Naive thymus-derived CD4-positive, alpha-beta T cell (primary cell): ENCODE results near the gene EMP3. TPM values are rescaled to one million over a fixed set of nuclear protein-coding genes. Genes with fewer than 3 reads are reported as not detected.
"Not testable (repeated sequence)": the region's sequence is repeated elsewhere in the genome, so short reads cannot be mapped to it uniquely, and the experiment has no call there.

Source experiments
- ATAC-seq: fragments of 150-1000 bp; cut with Tn5 transposase; 2 replicates; pipeline ENCODE4 v1.10.0; 2021; ENCODE audit warnings: mild to moderate bottlenecking, moderate library complexity
- CTCF ChIA-PET: fragments of 350-600 bp; sonication (Branson Sonifier 250); formaldehyde crosslinking; loops from one replicate; lab custom pipeline; 2021; ENCODE audit warnings: antibody characterized with exemption; lab: Charles Lee
- POLR2A ChIA-PET: fragments of 350-600 bp; sonication (Branson Sonifier 250); formaldehyde crosslinking; loops from one replicate; lab custom pipeline; 2021; ENCODE audit warnings: antibody characterized with exemption, inconsistent platforms; lab: Charles Lee
- DNase-seq, 9 donors: peaks; one replicate each; pipeline versions ENCODE4 v3.0.0 to v3.0.0-alpha.2; 2020 to 2022; ENCODE audit warnings: mixed read lengths in 1 of 9
- H3K27ac ChIP-seq: one replicate; pipeline ENCODE4 v1.7.0; 2013; ENCODE audit warnings: mild to moderate bottlenecking, low read depth, low read length, moderate library complexity
- H3K27me3 ChIP-seq, 2 donors: one replicate each; pipeline ENCODE4 v1.7.0; 2013; ENCODE audit warnings: low read length in 2 of 2, mild to moderate bottlenecking in 2 of 2, moderate library complexity in 2 of 2; ENCODE audit not compliant: control insufficient read depth in 2 of 2, insufficient read depth in 2 of 2
- H3K36me3 ChIP-seq, 3 experiments: 1 replicate in 2 of 3; 2 replicates in 1 of 3; pipeline ENCODE4 v1.7.0; 2013; ENCODE audit warnings: low read length in 3 of 3, mild to moderate bottlenecking in 3 of 3, moderate library complexity in 1 of 3; ENCODE audit not compliant: insufficient read depth in 3 of 3, control insufficient read depth in 2 of 3
- H3K4me1 ChIP-seq, 2 donors: one replicate each; pipeline ENCODE4 v1.7.0; 2013; ENCODE audit warnings: low read length in 2 of 2, mild to moderate bottlenecking in 2 of 2, moderate library complexity in 1 of 2; ENCODE audit not compliant: control insufficient read depth in 2 of 2, insufficient read depth in 2 of 2
- H3K4me3 ChIP-seq: 2 replicates; pipeline ENCODE4 v1.7.0; 2013; ENCODE audit warnings: mild to moderate bottlenecking, low read length
- H3K9me3 ChIP-seq, 3 experiments: 1 replicate in 2 of 3; 2 replicates in 1 of 3; pipeline ENCODE4 v1.7.0; 2013; ENCODE audit warnings: low read length in 3 of 3; ENCODE audit not compliant: control insufficient read depth in 2 of 3
- H3K27ac Mint-ChIP-seq, 9 donors: one replicate each; pipeline ENCODE4 v1.8.0; 2020 to 2022; ENCODE audit warnings: mixed read lengths in 9 of 9, mild to moderate bottlenecking in 8 of 9, moderate library complexity in 5 of 9, inconsistent platforms in 2 of 9
- H3K27me3 Mint-ChIP-seq, 5 donors: one replicate each; pipeline ENCODE4 v1.8.0; 2021 to 2022; ENCODE audit warnings: mixed read lengths in 5 of 5, mild to moderate bottlenecking in 1 of 5
- H3K36me3 Mint-ChIP-seq, 5 donors: one replicate each; pipeline ENCODE4 v1.8.0; 2020 to 2022; ENCODE audit warnings: mixed read lengths in 5 of 5, mild to moderate bottlenecking in 3 of 5, inconsistent platforms in 1 of 5
- H3K4me1 Mint-ChIP-seq, 7 donors: one replicate each; pipeline ENCODE4 v1.8.0; 2020 to 2022; ENCODE audit warnings: mixed read lengths in 7 of 7, mild to moderate bottlenecking in 3 of 7, inconsistent platforms in 1 of 7
- H3K4me3 Mint-ChIP-seq, 10 donors: one replicate each; pipeline ENCODE4 v1.8.0; 2020 to 2022; ENCODE audit warnings: mild to moderate bottlenecking in 10 of 10, mixed read lengths in 10 of 10, moderate library complexity in 6 of 10, inconsistent platforms in 2 of 10
- H3K9me3 Mint-ChIP-seq, 11 donors: one replicate each; pipeline ENCODE4 v1.8.0; 2020 to 2022; ENCODE audit warnings: mixed read lengths in 11 of 11, mild to moderate bottlenecking in 4 of 11, inconsistent platforms in 1 of 11, moderate library complexity in 1 of 11
- intact Hi-C, 2 donors: fragments of 100-400 bp; cut with micrococcal nuclease; formaldehyde crosslinking; loops; one replicate each; pipeline ENCODE4 v1.15.1; 2023
- polyA plus RNA-seq, 2 donors: library from polyadenylated mRNA; unstranded; fragments of 300-500 nt; fragmentation: Illumina TruSeq; gene quantifications; one replicate each; pipeline ENCODE4 v1.2.3, GENCODE V29; 2021
- total RNA-seq, 6 experiments: library from RNA in 5 of 6; stranded (reverse) in 5 of 6; gene quantifications; 1 replicate in 5 of 6; 2 replicates in 1 of 6; pipeline ENCODE4 v1.2.3 and lab custom pipeline; 2021 to 2026

The EMP3 gene
- total and polyA plus RNA-seq, 7 experiments from 2014 or later: 183 to 711 (median 386) TPM

DNA sequence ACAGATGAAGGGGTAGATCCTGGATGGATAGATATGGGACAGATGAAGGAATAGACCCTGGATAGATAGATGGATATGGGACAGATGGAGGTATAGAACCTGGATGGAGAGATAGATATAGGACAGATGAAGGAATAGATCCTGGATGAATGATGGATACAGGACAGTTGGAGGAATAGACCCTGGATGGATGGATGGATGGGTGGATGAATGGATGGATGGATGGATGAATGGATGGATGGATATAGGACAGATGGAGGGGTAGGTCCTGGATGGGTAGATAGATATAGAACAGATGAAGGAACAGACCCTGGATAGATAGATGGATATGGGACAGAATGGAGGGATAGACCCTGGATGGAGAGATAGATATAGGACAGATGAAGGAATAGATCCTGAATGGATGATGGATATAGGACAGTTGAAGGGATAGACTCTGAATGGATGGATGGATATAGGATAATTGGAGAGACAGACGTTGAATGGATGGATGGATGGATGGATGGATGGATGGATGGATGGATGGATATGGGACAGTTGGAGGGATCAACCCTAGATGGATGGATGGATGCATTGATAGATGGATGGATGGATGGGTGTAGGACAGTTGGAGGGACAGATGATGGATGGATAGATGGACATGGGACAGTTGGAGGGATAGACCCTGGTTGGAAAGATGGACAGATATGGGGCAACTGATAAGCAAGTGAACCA is 23.3 kb upstream of the EMP3 start:
- ATAC-seq: no peak
- CTCF ChIA-PET: interaction anchor here (0.6 kb wide), 1 partner anchor 9 kb away, joined by 3 read pairs; no protein-coding TSS in a partner anchor
- no peak for DNase-seq
- H3K9me3 Mint-ChIP-seq: no peaks in the 10 kb centered on the region
- H3K36me3 Mint-ChIP-seq: peaks cover 0 to 4% (median 0%) of the 10 kb centered on the region in 5 donors
- H3K36me3 ChIP-seq: no peaks in the 10 kb centered on the region
- H3K4me1 ChIP-seq: no peaks in the 10 kb centered on the region
- H3K27me3 ChIP-seq: no peaks in the 10 kb centered on the region
- intact Hi-C loops: no loop called here
- no peak overlapping the region for H3K4me3 ChIP-seq
- no peak overlapping the region for H3K4me3 Mint-ChIP-seq
- H3K27ac Mint-ChIP-seq: no peak overlapping the region
- POLR2A ChIA-PET: no interaction called here
- H3K9me3 ChIP-seq: no peaks in the 10 kb centered on the region
- no peaks in the 10 kb centered on the region for H3K4me1 Mint-ChIP-seq
- no peak overlapping the region for H3K27ac ChIP-seq
- H3K27me3 Mint-ChIP-seq: no peaks in the 10 kb centered on the region

DNA sequence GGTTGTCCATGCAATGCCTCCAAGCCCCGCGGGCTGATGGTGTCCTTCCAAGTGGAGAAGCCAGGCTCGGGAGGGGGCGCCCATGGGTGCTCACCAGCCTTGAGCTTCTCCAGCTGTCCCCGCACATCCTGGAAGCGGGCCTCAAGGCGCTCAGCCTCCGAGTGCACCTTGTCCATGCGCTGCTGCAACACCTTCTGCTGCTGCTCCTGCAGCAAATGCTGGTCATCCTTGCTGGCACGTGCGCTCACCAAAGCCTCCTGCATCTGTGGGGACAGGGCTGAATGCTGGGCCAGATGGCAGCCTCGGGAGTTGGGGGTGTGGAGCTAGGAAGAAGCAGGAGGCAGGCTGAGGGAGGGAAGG is 22.8 kb upstream of the EMP3 start:
- ATAC-seq (no peak), DNase-seq (no peak)
- CTCF ChIA-PET: interaction anchor here (0.6 kb wide), 1 partner anchor 10 kb away, joined by 3 read pairs; no protein-coding TSS in a partner anchor
- POLR2A ChIA-PET: no interaction called here
- no peak overlapping the region for H3K27ac Mint-ChIP-seq
- H3K4me1 ChIP-seq: no peaks in the 10 kb centered on the region
- H3K4me1 Mint-ChIP-seq: no peaks in the 10 kb centered on the region
- H3K36me3 Mint-ChIP-seq: peaks cover 0 to 4% (median 0%) of the 10 kb centered on the region in 5 donors
- intact Hi-C loops: no loop called here
- no peaks in the 10 kb centered on the region for H3K9me3 ChIP-seq
- no peaks in the 10 kb centered on the region for H3K27me3 ChIP-seq
- no peak overlapping the region for H3K27ac ChIP-seq
- H3K27me3 Mint-ChIP-seq: no peaks in the 10 kb centered on the region
- H3K36me3 ChIP-seq: no peaks in the 10 kb centered on the region
- H3K9me3 Mint-ChIP-seq: no peaks in the 10 kb centered on the region
- H3K4me3 ChIP-seq: no peak overlapping the region
- no peak overlapping the region for H3K4me3 Mint-ChIP-seq

DNA sequence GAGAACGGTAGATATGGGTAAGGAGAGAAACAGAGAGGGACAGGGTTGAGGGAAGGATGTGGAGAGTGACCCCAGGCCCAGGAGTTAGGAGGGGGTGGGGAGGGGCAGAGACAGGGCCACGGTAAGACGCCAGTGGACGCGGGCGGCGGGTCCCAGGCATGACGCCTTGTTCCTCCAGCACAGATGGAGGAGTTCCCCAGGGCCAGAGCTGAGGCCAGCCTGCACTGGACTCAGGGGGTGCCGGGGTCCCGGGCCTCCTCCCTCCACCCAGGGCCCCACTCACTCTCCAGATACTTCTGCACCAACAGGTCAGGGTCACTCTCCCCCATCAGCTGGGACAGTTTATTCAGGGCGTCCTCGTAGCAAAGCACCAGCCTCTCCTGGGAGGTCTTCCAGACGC is 22.0 kb upstream of the EMP3 start:
- ChIA-PET POLR2A (no interaction called here), CTCF (no interaction called here)
- intact Hi-C loops: no loop called here
- H3K9me3 Mint-ChIP-seq: no peaks in the 10 kb centered on the region
- DNase-seq (no peak), ATAC-seq (no peak)
- Histone ChIP-seq H3K4me1 (no peaks in the 10 kb centered on the region), H3K27ac (no peak overlapping the region), H3K9me3 (no peaks in the 10 kb centered on the region), H3K4me3 (no peak overlapping the region), H3K27me3 (no peaks in the 10 kb centered on the region), H3K36me3 (no peaks in the 10 kb centered on the region)
- H3K27ac Mint-ChIP-seq: no peak overlapping the region
- H3K4me1 Mint-ChIP-seq: no peaks in the 10 kb centered on the region
- H3K36me3 Mint-ChIP-seq: peaks cover 0 to 4% (median 0%) of the 10 kb centered on the region in 5 donors
- H3K27me3 Mint-ChIP-seq: peaks cover 0 to 3% (median 0%) of the 10 kb centered on the region in 5 donors
- H3K4me3 Mint-ChIP-seq: no peak overlapping the region

DNA sequence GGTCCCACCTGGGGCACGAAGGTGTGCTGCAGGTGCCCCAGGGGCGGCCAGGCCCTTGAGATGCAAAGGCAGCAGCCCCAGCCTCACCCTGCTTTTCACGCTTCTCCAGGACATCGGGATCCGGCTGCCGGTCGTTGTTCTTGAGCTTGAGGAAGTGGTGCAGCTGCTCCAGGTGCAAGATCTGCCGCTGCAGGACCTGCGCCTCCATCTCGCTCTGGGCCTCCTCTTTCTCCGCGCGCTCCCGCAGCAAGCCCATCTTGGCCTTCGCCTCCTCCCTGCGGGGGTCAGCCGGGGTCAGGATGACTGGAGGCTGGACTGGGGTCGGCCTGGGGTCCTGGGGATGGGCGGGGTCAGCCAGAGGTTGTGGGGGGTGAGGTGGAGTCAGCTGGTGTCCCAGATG is 21.5 kb upstream of the EMP3 start:
- Histone ChIP-seq H3K36me3 (no peaks in the 10 kb centered on the region), H3K9me3 (no peaks in the 10 kb centered on the region), H3K27me3 (no peaks in the 10 kb centered on the region), H3K27ac (no peak overlapping the region), H3K4me1 (no peaks in the 10 kb centered on the region), H3K4me3 (no peak overlapping the region)
- H3K4me1 Mint-ChIP-seq: no peaks in the 10 kb centered on the region
- H3K27ac Mint-ChIP-seq: no peak overlapping the region
- ATAC-seq: no peak
- CTCF ChIA-PET: no interaction called here
- intact Hi-C loops: no loop called here
- peaks cover 0 to 4% (median 0%) of the 10 kb centered on the region in 5 donors for H3K36me3 Mint-ChIP-seq
- no peak overlapping the region for H3K4me3 Mint-ChIP-seq
- H3K27me3 Mint-ChIP-seq: peaks cover 0 to 3% (median 0%) of the 10 kb centered on the region in 5 donors
- POLR2A ChIA-PET: no interaction called here
- no peak for DNase-seq
- H3K9me3 Mint-ChIP-seq: no peaks in the 10 kb centered on the region

DNA sequence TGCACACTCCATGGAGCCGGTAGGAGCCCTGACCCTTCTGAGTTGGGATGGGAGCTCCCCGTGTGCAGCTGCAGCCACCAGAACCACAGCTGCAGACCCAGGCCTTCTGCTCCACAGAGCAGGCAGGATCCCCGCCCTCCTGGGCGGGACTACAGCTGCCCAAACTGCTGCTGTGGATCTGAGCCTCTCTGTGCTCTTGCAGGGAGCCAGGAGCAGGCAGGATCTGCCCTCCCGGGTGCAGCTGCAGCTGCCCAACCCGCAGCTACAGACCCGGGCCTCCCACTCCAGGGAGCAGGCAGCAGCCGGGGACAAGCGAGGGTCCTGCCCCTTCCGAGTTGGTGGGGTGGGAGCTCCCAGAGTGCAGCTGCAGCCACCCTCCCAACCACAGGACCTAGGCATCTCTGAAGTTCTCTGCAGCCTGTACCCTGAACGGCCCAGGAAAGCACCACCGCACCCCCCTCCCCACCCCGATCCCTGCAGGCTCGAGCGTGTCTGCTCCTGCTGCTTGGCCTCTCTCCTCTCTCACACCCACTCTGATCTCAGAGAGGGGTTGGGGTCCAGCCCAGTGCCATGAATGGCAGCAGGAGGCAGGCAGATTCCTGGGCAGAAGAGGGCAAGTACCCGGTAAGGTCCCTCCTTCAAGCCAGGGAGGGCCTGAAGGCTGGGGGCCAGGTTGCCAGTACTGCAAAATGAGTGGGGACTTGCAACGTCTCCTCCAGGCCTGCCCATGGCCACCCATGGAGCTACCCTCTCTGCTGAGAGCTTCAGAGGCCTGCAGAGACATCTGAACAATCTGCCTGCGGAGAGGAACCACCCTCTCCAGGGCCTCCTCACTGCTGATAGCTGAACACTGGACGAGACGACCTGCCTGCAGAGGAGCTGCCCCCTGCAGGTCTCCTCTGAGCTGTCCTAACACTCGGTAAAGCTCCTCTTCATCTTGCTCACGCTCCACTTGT is 16.4 kb upstream of the EMP3 start:
- Histone ChIP-seq H3K4me1 (no peaks in the 10 kb centered on the region), H3K27ac (no peak overlapping the region), H3K4me3 (no peak overlapping the region), H3K27me3 (no peaks in the 10 kb centered on the region), H3K9me3 (no peaks in the 10 kb centered on the region), H3K36me3 (no peaks in the 10 kb centered on the region)
- Mint-ChIP-seq H3K4me1 (peaks cover 0 to 4% (median 0%) of the 10 kb centered on the region in 7 donors), H3K36me3 (peaks cover 0 to 8% (median 0%) of the 10 kb centered on the region in 5 donors), H3K27ac (no peak overlapping the region), H3K27me3 (peaks cover 0 to 14% (median 0%) of the 10 kb centered on the region in 5 donors), H3K9me3 (no peaks in the 10 kb centered on the region), H3K4me3 (no peak overlapping the region)
- CTCF ChIA-PET: interaction anchor here (1.0 to 1.2 kb wide), 2 partner anchors 12 to 25 kb away, joined by 4 to 6 read pairs; no protein-coding TSS in a partner anchor
- ATAC-seq (no peak), DNase-seq (no peak)
- intact Hi-C loops: no loop called here
- POLR2A ChIA-PET: interaction anchor here (0.6 kb wide), 2 partner anchors 15 to 121 kb away, joined by 4 to 6 read pairs; no protein-coding TSS in a partner anchor

DNA sequence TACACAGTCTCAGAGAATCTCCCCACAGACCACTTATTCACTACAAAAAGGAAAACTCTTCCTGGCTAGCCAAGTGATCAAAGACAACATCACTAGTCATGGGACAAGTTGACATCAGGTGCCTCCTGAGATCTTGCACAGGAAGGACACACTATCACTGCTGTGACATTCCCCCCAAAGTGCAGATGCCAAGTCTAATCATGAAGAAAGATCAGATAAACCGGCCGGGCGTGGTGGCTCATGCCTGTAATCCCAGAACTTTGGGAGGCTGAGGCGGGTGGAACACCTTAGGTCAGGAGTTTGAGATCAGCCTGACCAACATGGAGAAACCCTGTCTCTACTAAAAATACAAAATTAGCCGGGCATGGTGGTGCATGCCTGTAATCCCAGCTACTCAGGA is 15.6 kb upstream of the EMP3 start:
- H3K27ac Mint-ChIP-seq, H3K27ac ChIP-seq, H3K4me3 ChIP-seq, H3K4me1 Mint-ChIP-seq, H3K9me3 Mint-ChIP-seq, POLR2A ChIA-PET, H3K4me1 ChIP-seq, H3K4me3 Mint-ChIP-seq, intact Hi-C loops, H3K36me3 Mint-ChIP-seq, H3K9me3 ChIP-seq, H3K27me3 ChIP-seq, DNase-seq, H3K36me3 ChIP-seq, ATAC-seq: not testable (repeated sequence)
- CTCF ChIA-PET: interaction anchor here (1.0 to 1.2 kb wide), 2 partner anchors 11 to 24 kb away, joined by 4 to 6 read pairs; no protein-coding TSS in a partner anchor
- H3K27me3 Mint-ChIP-seq: peaks cover 0 to 14% (median 0%) of the 10 kb centered on the region in 5 donors
